HepG2 (cell line): Measurements from ENCODE around the gene CHKB. TPM values are rescaled to one million over a fixed set of nuclear protein-coding genes. Genes with fewer than 3 reads are reported as not detected.

Experiments
- GTF3A ChIP-seq: sonication (generic); formaldehyde crosslinking; conservative IDR thresholded peaks from 2 replicates; pipeline ENCODE4 v1.4.0; 2020; ENCODE audit warnings: mild to moderate bottlenecking, missing genetic modification reagents
- RFX5 ChIP-seq: IDR thresholded peaks from 2 replicates; pipeline ENCODE4 v1.6.1; 2011; ENCODE audit warnings: low read depth, low read length, improper control_type of control experiment
- SYNCRIP ChIP-seq: fragments of 200-400 bp; formaldehyde crosslinking; IDR thresholded peaks from 2 replicates; pipeline ENCODE4 v1.6.1; 2018; ENCODE audit warnings: mild to moderate bottlenecking, low read depth, low read length; ENCODE audit not compliant: insufficient read depth
- ZBTB40 ChIP-seq, 2 experiments: fragments of 450-650 bp in 1 of 2; sonication (generic) in 1 of 2; formaldehyde crosslinking in 1 of 2; IDR thresholded peaks; 2 replicates each; pipeline versions ENCODE4 v1.6.1 to v1.8.0; 2016 to 2022; ENCODE audit warnings: antibody characterized with exemption in 1 of 2, mild to moderate bottlenecking in 1 of 2, missing genetic modification reagents in 1 of 2
- ZNF138 ChIP-seq: sonication (generic); formaldehyde crosslinking; IDR thresholded peaks from 2 replicates; pipeline ENCODE4 v1.5.0; 2020; ENCODE audit warnings: mild to moderate bottlenecking, low read depth, missing genetic modification reagents
- ZNF280D ChIP-seq: sonication (generic); formaldehyde crosslinking; IDR thresholded peaks from 2 replicates; pipeline ENCODE4 v1.5.1; 2020; ENCODE audit warnings: mild to moderate bottlenecking, missing genetic modification reagents
- ZNF749 ChIP-seq: sonication (generic); formaldehyde crosslinking; IDR thresholded peaks from 2 replicates; pipeline ENCODE4 v1.8.0; 2022; ENCODE audit warnings: mild to moderate bottlenecking, missing genetic modification reagents, moderate library complexity, borderline replicate concordance
- polyA plus RNA-seq, 8 experiments: library from polyadenylated mRNA; depleted of rRNA in 3 of 8; stranded (reverse) in 7 of 8; unstranded in 1 of 8; fragments of >200 nt; fragmentation: Illumina TruSeq in 4 of 8; extraction: Trizol in 4 of 8; gene quantifications; 2 replicates each; pipeline versions ENCODE4 v1.2.1 to v1.2.3, GENCODE V29; 2011 to 2016; ENCODE audit warnings: low read depth in 4 of 8, missing spikeins in 1 of 8, mixed read lengths in 1 of 8; ENCODE audit not compliant: insufficient read depth in 1 of 8
- total RNA-seq, 5 experiments: library from RNA; depleted of rRNA; stranded (reverse); fragments of >200 nt; fragmentation: Illumina TruSeq; extraction: Trizol; gene quantifications; 2 replicates each; pipeline ENCODE4 v1.2.3, GENCODE V29; 2016; ENCODE audit warnings: low read depth in 1 of 5

CHKB gene
- total and polyA plus RNA-seq, 2 of the 13 experiments (the other 11 are each of a cell fraction or from before 2014, with no cell fraction given) = 24.5 to 42.7 TPM

- TF ChIP-seq ZBTB40 (IDR thresholded peaks at IDR 0.05) (no peak), ZBTB40 (CRISPR knock-in tag; IDR thresholded peaks at IDR 0.05) (peak; percentile 95), RFX5 (no peak), ZNF280D (CRISPR knock-in tag) (peak; percentile 98), SYNCRIP (no peak), GTF3A (CRISPR knock-in tag) (no peak), ZNF138 (CRISPR knock-in tag) (peak; percentile 99), ZNF749 (CRISPR knock-in tag) (peak; percentile 99)
These were observed 17.3 kb upstream of the CHKB start (continued) for GRCh38 chr22:50599816-50600455.
